Urinary bladder (tissue), 4 donors: Measurements from ENCODE around the gene TRPC4AP. TPM values are rescaled to one million over a fixed set of nuclear protein-coding genes. Genes with fewer than 3 reads are reported as not detected.

ENCODE experiments used
- DNase-seq: peaks from one replicate; pipeline ENCODE4 v3.0.0-alpha.2; 2015; ENCODE audit errors: extremely low spot score
- H3K27ac ChIP-seq: one replicate; pipeline ENCODE4 v1.5.1; 2013; ENCODE audit warnings: low read depth, mild to moderate bottlenecking, moderate library complexity
- H3K36me3 ChIP-seq: one replicate; pipeline ENCODE4 v1.6.1; 2013; ENCODE audit warnings: mild to moderate bottlenecking, moderate library complexity; ENCODE audit not compliant: insufficient read depth
- H3K4me1 ChIP-seq: one replicate; pipeline ENCODE4 v1.6.1; 2013; ENCODE audit warnings: mild to moderate bottlenecking, moderate library complexity; ENCODE audit not compliant: insufficient read depth
- H3K4me3 ChIP-seq: one replicate; pipeline ENCODE4 v1.5.1; 2013; ENCODE audit warnings: low read depth, low read length
- WGBS: extraction: QIAGEN DNeasy Blood & Tissue Kit; methylation state at CpG from one replicate; pipeline ENCODE4 v1.1.7; 2013; 5-methylcytosine and 5-hydroxymethylcytosine counted together
- polyA plus RNA-seq: library from polyadenylated mRNA; stranded (reverse); fragments of 200-250 nt; gene quantifications from one replicate; pipeline ENCODE4 v1.2.3, GENCODE V29; 2013
- total RNA-seq: library from RNA; depleted of rRNA; stranded (reverse); fragments of >200 nt; gene quantifications from one replicate; pipeline ENCODE4 v1.2.3, GENCODE V29; 2014
- donor health status: healthy with polysubstance abuse.
- donor health status: healthy.

TRPC4AP gene
- total and polyA plus RNA-seq, 2 donors, result 40.0 to 52.3 TPM

- H3K4me1 ChIP-seq, result no peaks in the 10 kb centered on the region
These were observed 122.3 kb downstream of the TRPC4AP start for GRCh38 chr20:34970193-34970840.

GRCh38 chr20:34968042-34968775 lies 124.4 kb downstream of the TRPC4AP start:
- Histone ChIP-seq H3K4me1 (no peaks in the 10 kb centered on the region), H3K4me3 (no peak overlapping the region), H3K36me3 (no peaks in the 10 kb centered on the region), H3K27ac (no peak overlapping the region)
- 69% methylated on average over 7 of the region's 7 CpGs for WGBS
- DNase-seq, result no peak

More at GRCh38 chr20:34970193-34970840, 122.3 kb downstream of the TRPC4AP start:
- no peak overlapping the region for H3K27ac ChIP-seq
- no peaks in the 10 kb centered on the region for H3K36me3 ChIP-seq
- DNase-seq, result no peak
- 93% methylated on average over 7 of the region's 7 CpGs for whole genome bisulfite sequencing
- no peak overlapping the region for H3K4me3 ChIP-seq

- WGBS, result 88% methylated on average over 5 of the region's 5 CpGs
- Histone ChIP-seq H3K27ac (no peak overlapping the region), H3K36me3 (no peaks in the 10 kb centered on the region), H3K4me1 (no peaks in the 10 kb centered on the region), H3K4me3 (no peak overlapping the region)
- no peak for DNase-seq
These were observed 125.2 kb downstream of the TRPC4AP start for GRCh38 chr20:34967421-34967820.

GRCh38 chr20:34965051-34965450 lies 127.6 kb downstream of the TRPC4AP start:
- Histone ChIP-seq H3K27ac (no peak overlapping the region), H3K4me1 (no peaks in the 10 kb centered on the region), H3K36me3 (no peaks in the 10 kb centered on the region), H3K4me3 (no peak overlapping the region)
- WGBS, result 88% methylated on average over 5 of the region's 5 CpGs
- DNase-seq, result no peak

GRCh38 chr20:34964486-34964885 lies 128.1 kb downstream of the TRPC4AP start:
- WGBS, result 94% methylated on average over 5 of the region's 5 CpGs

GRCh38 chr20:34956751-34957472 lies 135.7 kb downstream of the TRPC4AP start:
- no peaks in the 10 kb centered on the region for H3K36me3 ChIP-seq
- no peak for DNase-seq
- no peak overlapping the region for H3K4me3 ChIP-seq
- WGBS, result 83% methylated on average over 21 of the region's 21 CpGs
- no peaks in the 10 kb centered on the region for H3K4me1 ChIP-seq
- no peak overlapping the region for H3K27ac ChIP-seq

More at GRCh38 chr20:34964486-34964885, 128.1 kb downstream of the TRPC4AP start:
- Histone ChIP-seq H3K27ac (no peak overlapping the region), H3K36me3 (no peaks in the 10 kb centered on the region), H3K4me1 (no peaks in the 10 kb centered on the region), H3K4me3 (no peak overlapping the region)
- DNase-seq, result no peak

GRCh38 chr20:34956041-34956458 lies 136.6 kb downstream of the TRPC4AP start:
- H3K36me3 ChIP-seq, result no peaks in the 10 kb centered on the region
- 10% methylated on average over 6 of the region's 6 CpGs for WGBS
- no peaks in the 10 kb centered on the region for H3K4me1 ChIP-seq
- H3K27ac ChIP-seq, result peak overlapping the region; percentile 72
- no peak for DNase-seq
- peak overlapping the region; percentile 55 for H3K4me3 ChIP-seq

- H3K27ac ChIP-seq, result peak within 1 kb of the TSS; percentile 72
- peak; percentile 89 for DNase-seq
- no peaks in the 10 kb centered on the region for H3K36me3 ChIP-seq
- peak within 1 kb of the TSS; percentile 55 for H3K4me3 ChIP-seq
- under 1% methylated on average over 62 of the region's 62 CpGs for WGBS
- no peaks in the 10 kb centered on the region for H3K4me1 ChIP-seq
These were observed 137.2 kb downstream of the TRPC4AP start, which contains the start of the genes GSS and MYH7B for GRCh38 chr20:34955231-34956040. TSS of gene GSS (minus strand) at chr20:34955806. CDS start at chr20:34951852, 3,954 bp downstream. TSS of gene MYH7B (plus strand) at chr20:34955868. CDS start at chr20:34978006, 22,138 bp downstream.

GRCh38 chr20:34954904-34955230 lies 137.7 kb downstream of the TRPC4AP start:
- no peak overlapping the region for H3K27ac ChIP-seq
- peaks cover 2% of the 10 kb centered on the region for H3K36me3 ChIP-seq
- H3K4me1 ChIP-seq, result no peaks in the 10 kb centered on the region
- H3K4me3 ChIP-seq, result peak overlapping the region; percentile 55
- DNase-seq, result no peak
- 9% methylated on average over 13 of the region's 13 CpGs for WGBS

GRCh38 chr20:34953960-34954359 lies 138.6 kb downstream of the TRPC4AP start:
- Histone ChIP-seq H3K4me3 (no peak overlapping the region), H3K4me1 (no peaks in the 10 kb centered on the region), H3K27ac (no peak overlapping the region), H3K36me3 (peaks cover 2% of the 10 kb centered on the region)
- 88% methylated on average over 7 of the region's 7 CpGs for WGBS
- DNase-seq, result no peak

GRCh38 chr20:34952671-34953070 lies 139.9 kb downstream of the TRPC4AP start:
- peaks cover 2% of the 10 kb centered on the region for H3K36me3 ChIP-seq
- DNase-seq, result no peak
- H3K27ac ChIP-seq, result no peak overlapping the region
- no peaks in the 10 kb centered on the region for H3K4me1 ChIP-seq
- no peak overlapping the region for H3K4me3 ChIP-seq
- 83% methylated on average over 5 of the region's 5 CpGs for WGBS
